Transverse colon (tissue), 4 donors: ENCODE data around the gene CHCHD3. TPM values are rescaled to one million over a fixed set of nuclear protein-coding genes. Genes with fewer than 3 reads are reported as not detected.

Experiments
- DNase-seq: peaks from one replicate; pipeline ENCODE4 v3.0.0-alpha.2; 2019
- H3K27ac ChIP-seq, 4 donors: fragments of 200-600 bp; sonication (generic); 2 replicates each; pipeline ENCODE4 v1.5.1; 2016 to 2018; ENCODE audit warnings: inconsistent platforms in 4 of 4
- H3K27me3 ChIP-seq: fragments of 200-600 bp; sonication (generic); 2 replicates; pipeline ENCODE4 v1.5.1; 2017; ENCODE audit warnings: inconsistent platforms
- H3K36me3 ChIP-seq, 4 donors: fragments of 200-600 bp; sonication (generic); 2 replicates each; pipeline ENCODE4 v1.5.1; 2017 to 2019; ENCODE audit warnings: inconsistent platforms in 4 of 4
- H3K4me1 ChIP-seq, 4 donors: fragments of 200-600 bp; sonication (generic); 2 replicates each; pipeline ENCODE4 v1.5.1; 2017 to 2020; ENCODE audit warnings: inconsistent platforms in 4 of 4
- H3K4me3 ChIP-seq, 4 donors: fragments of 200-600 bp; sonication (generic); 1 replicate in 1 of 4; 2 replicates in 3 of 4; pipeline versions ENCODE4 v1.5.1 to v1.6.1; 2017 to 2019; ENCODE audit warnings: inconsistent platforms in 4 of 4
- H3K9me3 ChIP-seq, 2 donors: fragments of 200-600 bp; sonication (generic); 2 replicates each; pipeline ENCODE4 v1.5.1; 2017 to 2019; ENCODE audit warnings: inconsistent platforms in 2 of 2
- CTCF ChIP-seq, 5 experiments: fragments of 200-600 bp in 3 of 5; fragments of 450-650 bp in 2 of 5; sonication (generic) in 3 of 5; IDR thresholded peaks; 1 replicate in 2 of 5; 2 replicates in 3 of 5; pipeline ENCODE4 v1.5.1; 2016 to 2017; ENCODE audit warnings: antibody characterized with exemption in 5 of 5, inconsistent platforms in 3 of 5, mild to moderate bottlenecking in 2 of 5, moderate library complexity in 1 of 5
- EP300 ChIP-seq: sonication (generic); formaldehyde crosslinking; IDR thresholded peaks from one replicate; pipeline ENCODE4 v1.6.1; 2017; ENCODE audit warnings: antibody characterized with exemption, low read depth
- POLR2A ChIP-seq: fragments of 450-650 bp; IDR thresholded peaks from one replicate; pipeline ENCODE4 v1.6.1; 2016; ENCODE audit warnings: antibody characterized with exemption, mild to moderate bottlenecking, moderate library complexity
- POLR2AphosphoS5 ChIP-seq, 3 donors: sonication (generic); formaldehyde crosslinking; IDR thresholded peaks; one replicate each; pipeline ENCODE4 v1.6.1; 2016; ENCODE audit warnings: antibody characterized with exemption in 3 of 3
- WGBS, 2 donors: methylation state at CpG; one replicate each; pipeline ENCODE4 v1.1.5; 2018; ENCODE audit warnings: low coverage in 1 of 2; 5-methylcytosine and 5-hydroxymethylcytosine counted together
- in situ Hi-C, 4 donors: fragments of 200-750 bp; cut with MboI; loops; one replicate each; pipeline versions ENCODE4 v1.15.0 to v1.15.1; 2017; ENCODE audit warnings: low sequenced_read_pairs in 3 of 4, low pct_ligation_motif_present in 1 of 4, low pct_unique_long_range_greater_than_20kb in 1 of 4
- intact Hi-C: fragments of 100-400 bp; cut with DNase I; formaldehyde crosslinking; loops from one replicate; pipeline ENCODE4 v1.15.1; 2023; ENCODE audit warnings: low total_unique reads
- total RNA-seq, 4 donors: library from RNA; depleted of rRNA; stranded (reverse); fragments of >200 nt; gene quantifications; one replicate each; pipeline ENCODE4 v1.1.0, GENCODE V29; 2016

The CHCHD3 gene
- total RNA-seq, 4 donors from 2014 or later: 49.4 to 78.1 (median 52.9) TPM

DNA sequence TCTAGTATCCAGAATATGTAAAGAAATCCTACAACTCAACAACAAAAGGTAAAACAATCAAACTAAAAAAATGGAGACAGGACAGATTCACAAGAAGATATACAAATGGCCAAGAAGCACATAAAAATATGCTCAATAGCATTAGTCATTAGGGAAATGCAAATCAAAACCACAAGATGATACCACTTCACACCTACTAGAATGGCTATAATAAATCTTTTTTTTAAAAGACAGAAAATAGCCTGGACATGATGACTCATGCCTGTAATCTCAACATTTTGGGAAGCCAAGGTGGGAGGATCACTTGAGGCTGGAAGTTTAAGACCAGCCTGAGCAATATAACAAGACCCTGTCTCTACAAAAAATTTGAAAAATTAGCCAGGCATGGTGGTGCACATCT lies 27.9 kb upstream of the CHCHD3 start:
- TF ChIP-seq CTCF (IDR thresholded peaks at IDR 0.05) (no peak), POLR2AphosphoS5 (IDR thresholded peaks at IDR 0.05) (no peak), POLR2A (no peak), EP300 (no peak)
- intact Hi-C loops (no loop called here), in situ Hi-C loops (no loop called here)
- Histone ChIP-seq H3K4me1 (no peaks in the 10 kb centered on the region), H3K9me3 (peaks cover 0 to 5% of the 10 kb centered on the region in 2 donors), H3K27ac (no peak overlapping the region), H3K4me3 (no peak overlapping the region), H3K36me3 (no peaks in the 10 kb centered on the region), H3K27me3 (no peaks in the 10 kb centered on the region)
- DNase-seq: no peak

DNA sequence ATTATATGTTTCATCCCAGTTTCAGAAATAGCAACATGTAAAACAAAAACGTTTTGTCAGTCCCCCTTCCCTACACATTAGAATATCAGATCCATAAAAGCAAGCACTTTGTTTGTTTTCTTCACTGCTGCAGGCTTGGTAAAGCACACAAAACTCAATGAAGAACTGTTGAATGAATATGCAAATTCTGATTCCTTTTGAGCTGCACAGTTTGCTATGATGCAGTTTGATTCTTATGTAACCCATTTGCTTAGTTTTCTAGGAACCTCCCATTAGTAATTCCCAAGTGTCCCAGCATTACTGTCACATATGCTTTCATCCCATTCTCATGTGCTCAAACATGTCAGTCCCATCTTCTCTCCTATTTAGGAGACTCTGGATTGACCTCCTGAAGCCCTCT lies 26.1 kb upstream of the CHCHD3 start:
- Histone ChIP-seq H3K27me3 (no peaks in the 10 kb centered on the region), H3K27ac (no peak overlapping the region), H3K4me3 (no peak overlapping the region), H3K36me3 (no peaks in the 10 kb centered on the region), H3K4me1 (no peaks in the 10 kb centered on the region), H3K9me3 (peaks cover 0 to 5% of the 10 kb centered on the region in 2 donors)
- no peak for DNase-seq
- WGBS, 2 donors: 32 to 50% methylated on average over 1 of the region's 1 CpG
- intact Hi-C loops: no loop called here
- no peak for TF ChIP-seq EP300
- no peak for TF ChIP-seq POLR2A
- TF ChIP-seq CTCF (IDR thresholded peaks at IDR 0.05): no peak
- TF ChIP-seq POLR2AphosphoS5 (IDR thresholded peaks at IDR 0.05): no peak
- in situ Hi-C loops: no loop called here

DNA sequence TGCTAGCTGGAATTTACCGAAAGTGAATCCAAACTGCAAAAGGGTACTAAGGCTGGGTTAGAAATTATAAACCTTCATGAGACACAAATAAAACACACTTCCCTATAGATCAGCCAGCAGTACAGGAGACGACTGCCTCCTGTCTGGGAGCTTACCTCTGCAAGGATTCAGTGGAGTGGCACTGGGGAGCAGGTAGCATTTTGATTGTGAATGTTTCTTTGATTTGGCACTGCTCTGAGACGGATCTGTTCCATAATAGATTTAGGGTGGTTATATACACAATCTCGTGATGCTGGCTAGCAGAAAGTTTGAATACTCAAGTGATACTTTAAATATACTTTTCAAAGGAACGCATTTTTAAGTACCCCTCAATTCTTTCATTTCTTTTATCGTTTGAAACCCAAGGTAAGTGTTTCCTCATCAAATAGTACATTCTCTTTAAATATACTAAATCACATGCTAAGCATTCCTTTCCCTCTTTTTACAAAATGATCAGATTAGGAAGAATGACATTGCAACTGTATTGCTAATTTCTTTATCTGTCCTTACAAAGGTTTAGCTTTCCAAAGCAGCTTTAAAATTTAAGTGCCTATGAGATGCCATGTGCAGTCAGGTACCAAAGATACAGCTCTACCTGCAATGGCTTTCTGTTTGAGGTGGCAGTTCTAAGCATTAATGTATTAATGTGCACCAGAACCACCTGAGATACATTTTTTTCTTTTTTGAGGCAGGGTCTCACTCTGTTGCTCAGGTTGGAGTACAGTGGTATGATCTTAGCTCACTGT lies 20.6 kb upstream of the CHCHD3 start:
- Histone ChIP-seq H3K36me3 (no peaks in the 10 kb centered on the region), H3K27me3 (no peaks in the 10 kb centered on the region), H3K27ac (no peak overlapping the region), H3K4me1 (no peaks in the 10 kb centered on the region), H3K9me3 (no peaks in the 10 kb centered on the region), H3K4me3 (no peak overlapping the region)
- in situ Hi-C loops (no loop called here), intact Hi-C loops (no loop called here)
- 67 to 76% methylated on average over 5 to 6 of the region's 6 CpGs for WGBS, 2 donors
- TF ChIP-seq EP300 (no peak), POLR2A (no peak), CTCF (IDR thresholded peaks at IDR 0.05) (no peak), POLR2AphosphoS5 (IDR thresholded peaks at IDR 0.05) (no peak)
- no peak for DNase-seq

- no peaks in the 10 kb centered on the region for H3K9me3 ChIP-seq
- 71 to 75% methylated on average over 2 to 3 of the region's 3 CpGs for WGBS, 2 donors
- no peak overlapping the region for H3K4me3 ChIP-seq
- H3K4me1 ChIP-seq: no peaks in the 10 kb centered on the region
- intact Hi-C loops (no loop called here), in situ Hi-C loops (no loop called here)
- no peaks in the 10 kb centered on the region for H3K36me3 ChIP-seq
- no peak overlapping the region for H3K27ac ChIP-seq
- TF ChIP-seq POLR2A (no peak), EP300 (no peak), CTCF (IDR thresholded peaks at IDR 0.05) (no peak), POLR2AphosphoS5 (IDR thresholded peaks at IDR 0.05) (no peak)
- H3K27me3 ChIP-seq: no peaks in the 10 kb centered on the region
- no peak for DNase-seq
Observed at GRCh38 chr7:133099633-133100286, 17.9 kb upstream of the CHCHD3 start.
